Astrocyte of the spinal cord (primary cell): Measurements from ENCODE around the gene NACC1.

ENCODE experiments used
- DNase-seq: peaks from one replicate; pipeline ENCODE4 v3.0.0; 2011; ENCODE audit warnings: low read depth, low spot score
- H3K4me3 ChIP-seq: 2 replicates; pipeline ENCODE4 v1.5.1; 2011; ENCODE audit warnings: low read depth, mild to moderate bottlenecking, low read length, moderate library complexity
- in situ Hi-C: cut with HindIII; loops from 2 replicates; pipeline ENCODE4 v1.10.0; 2017; ENCODE audit warnings: low sequenced_read_pairs
- TF ChIP-seq, protein P1 (sequence below): IDR thresholded peaks from 2 replicates; pipeline ENCODE4 v1.5.1; 2012; ENCODE audit warnings: low read depth, mild to moderate bottlenecking, low read length, inconsistent platforms

NACC1 gene

DNA sequence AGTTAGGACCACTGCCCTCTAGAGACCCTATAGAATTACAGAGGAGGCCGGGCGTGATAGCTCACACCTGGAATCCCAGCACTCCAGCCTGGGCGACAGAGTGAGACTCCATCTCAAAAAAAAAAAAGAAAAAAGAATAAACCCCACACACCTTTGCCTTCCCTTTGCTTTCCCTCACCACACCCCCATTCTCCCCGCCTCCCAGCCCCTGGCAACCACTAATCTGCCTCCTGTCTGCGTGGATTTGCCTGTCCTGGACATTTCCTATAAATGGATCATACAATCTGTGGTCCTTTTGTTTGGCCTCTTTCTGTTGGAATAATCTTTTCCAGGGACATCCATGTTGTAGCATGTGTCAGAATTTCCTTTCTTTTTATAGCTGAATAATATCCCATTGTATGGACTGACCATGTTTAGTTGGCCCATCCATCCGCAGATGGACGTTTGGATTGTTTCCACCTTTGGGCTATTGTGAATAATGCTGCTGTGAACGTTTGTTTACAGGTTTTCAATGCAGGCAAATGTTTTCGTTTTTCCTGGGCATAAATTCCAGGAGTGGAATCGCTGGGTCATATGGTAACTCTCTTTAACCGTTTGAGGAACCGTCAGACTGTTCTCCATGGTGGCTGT is 15.3 kb downstream of the NACC1 start:
- in situ Hi-C loops, result no loop called here
- no peak for DNase-seq
- TF ChIP-seq, protein P1, sequence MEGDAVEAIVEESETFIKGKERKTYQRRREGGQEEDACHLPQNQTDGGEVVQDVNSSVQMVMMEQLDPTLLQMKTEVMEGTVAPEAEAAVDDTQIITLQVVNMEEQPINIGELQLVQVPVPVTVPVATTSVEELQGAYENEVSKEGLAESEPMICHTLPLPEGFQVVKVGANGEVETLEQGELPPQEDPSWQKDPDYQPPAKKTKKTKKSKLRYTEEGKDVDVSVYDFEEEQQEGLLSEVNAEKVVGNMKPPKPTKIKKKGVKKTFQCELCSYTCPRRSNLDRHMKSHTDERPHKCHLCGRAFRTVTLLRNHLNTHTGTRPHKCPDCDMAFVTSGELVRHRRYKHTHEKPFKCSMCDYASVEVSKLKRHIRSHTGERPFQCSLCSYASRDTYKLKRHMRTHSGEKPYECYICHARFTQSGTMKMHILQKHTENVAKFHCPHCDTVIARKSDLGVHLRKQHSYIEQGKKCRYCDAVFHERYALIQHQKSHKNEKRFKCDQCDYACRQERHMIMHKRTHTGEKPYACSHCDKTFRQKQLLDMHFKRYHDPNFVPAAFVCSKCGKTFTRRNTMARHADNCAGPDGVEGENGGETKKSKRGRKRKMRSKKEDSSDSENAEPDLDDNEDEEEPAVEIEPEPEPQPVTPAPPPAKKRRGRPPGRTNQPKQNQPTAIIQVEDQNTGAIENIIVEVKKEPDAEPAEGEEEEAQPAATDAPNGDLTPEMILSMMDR, result no peak
- no peak overlapping the region for H3K4me3 ChIP-seq

DNA sequence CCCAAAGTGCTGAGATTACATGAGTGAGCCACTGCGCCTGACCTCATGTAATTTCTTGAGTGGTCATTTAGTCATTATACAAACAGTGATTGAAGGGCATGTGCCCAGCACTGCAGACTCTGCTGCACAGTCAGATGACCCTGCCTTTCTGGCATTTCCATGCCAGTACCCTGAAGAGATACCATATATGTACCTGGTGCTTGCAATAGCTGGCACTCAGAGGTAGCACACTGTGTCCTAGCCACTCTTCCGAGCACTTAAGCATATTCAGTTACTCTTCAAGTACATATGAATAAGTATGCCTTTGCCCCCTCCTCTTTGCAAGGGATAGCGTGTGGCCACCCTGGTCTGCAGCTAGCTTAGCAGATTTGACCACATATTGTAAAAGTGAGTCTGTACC is 16.6 kb downstream of the NACC1 start:
- TF ChIP-seq, protein P1, result no peak
- no peak for DNase-seq
- in situ Hi-C loops, result no loop called here
- no peak overlapping the region for H3K4me3 ChIP-seq

- no peak for DNase-seq
- H3K4me3 ChIP-seq, result no peak overlapping the region
- in situ Hi-C loops, result no loop called here
- TF ChIP-seq, protein P1, result no peak
Measured at GRCh38 chr19:13135068-13136062, 17.3 kb downstream of the NACC1 start.

- no peak overlapping the region for H3K4me3 ChIP-seq
- in situ Hi-C loops, result no loop called here
- no peak for DNase-seq
- TF ChIP-seq, protein P1, result no peak
Measured at GRCh38 chr19:13137290-13137794, 19.3 kb downstream of the NACC1 start.

DNA sequence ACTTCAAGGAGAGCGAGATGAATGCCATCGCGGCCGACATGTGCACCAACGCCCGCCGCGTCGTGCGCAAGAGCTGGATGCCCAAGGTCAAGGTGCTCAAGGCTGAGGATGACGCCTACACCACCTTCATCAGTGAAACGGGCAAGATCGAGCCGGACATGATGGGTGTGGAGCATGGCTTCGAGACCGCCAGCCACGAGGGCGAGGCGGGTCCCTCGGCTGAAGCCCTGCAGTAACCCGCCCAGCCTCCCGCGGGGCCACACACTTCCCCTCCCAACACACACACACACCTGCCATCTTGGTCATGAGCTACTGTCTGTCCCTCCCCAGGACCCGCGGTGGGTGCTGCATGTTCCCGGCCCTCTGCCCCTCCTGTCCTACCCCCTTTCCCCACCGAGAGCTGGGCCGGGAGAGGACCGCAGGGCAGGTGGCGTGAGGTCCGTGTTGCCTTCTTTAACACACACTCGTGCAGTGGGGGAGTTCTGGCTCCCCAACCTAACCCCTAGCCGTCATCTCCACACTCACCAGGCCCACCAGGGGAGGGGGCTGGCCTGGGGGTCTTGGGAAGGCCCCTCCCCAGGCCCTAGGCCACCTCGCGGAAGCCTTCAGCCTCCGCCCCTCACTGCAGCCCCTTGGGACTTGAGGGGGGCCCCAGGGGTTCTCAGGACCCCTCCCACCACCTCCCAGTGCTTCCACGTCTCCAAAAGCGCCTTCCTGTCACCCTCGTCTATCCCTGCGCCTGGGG is 20.3 kb downstream of the NACC1 start:
- no peak overlapping the region for H3K4me3 ChIP-seq
- TF ChIP-seq, protein P1, result no peak
- in situ Hi-C loops, result no loop called here
- no peak for DNase-seq

DNA sequence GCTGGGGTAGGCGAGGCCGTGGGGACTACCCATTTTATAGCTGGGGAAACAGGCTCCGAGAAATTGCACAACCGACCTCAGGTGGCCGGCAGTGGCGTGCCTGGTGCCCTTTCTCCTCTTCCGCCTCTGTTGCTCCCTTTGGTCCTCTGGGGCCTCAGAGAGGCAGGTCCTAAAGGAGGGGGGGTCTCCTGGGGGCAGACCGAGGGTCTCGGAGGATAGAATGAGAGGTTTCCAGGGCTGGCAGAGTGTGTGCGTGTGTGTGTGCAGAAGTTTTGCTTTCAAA is 20.8 kb downstream of the NACC1 start:
- TF ChIP-seq, protein P1, result no peak
- no peak for DNase-seq
- H3K4me3 ChIP-seq, result no peak overlapping the region
- in situ Hi-C loops, result no loop called here
